Endothelial cell of umbilical vein (primary cell): ENCODE measurements around the gene SH3GL1. TPM values are rescaled to one million over a fixed set of nuclear protein-coding genes. Genes with fewer than 3 reads are reported as not detected.

Source experiments
- BruUV-seq: library from RNA; stranded (reverse); fragments of 400-500 nt; replicated peaks from 2 replicates; lab custom pipeline; 2021; lab: Mats Ljungman, UMichigan
- CTCF ChIA-PET: fragments of 300-600, 350-600 bp; sonication (Branson Sonifier 250); formaldehyde crosslinking; loops from one replicate; lab custom pipeline; 2021; ENCODE audit warnings: antibody characterized with exemption, inconsistent platforms; lab: Charles Lee
- POLR2A ChIA-PET: fragments of 300-600, 350-600 bp; sonication (Branson Sonifier 250); formaldehyde crosslinking; loops from one replicate; lab custom pipeline; 2021; ENCODE audit warnings: antibody characterized with exemption, inconsistent platforms; lab: Charles Lee
- DNase-seq: peaks from one replicate; pipeline ENCODE4 v3.0.0-alpha.2; 2011; ENCODE audit warnings: low read depth, low spot score
- FAIRE-seq: peaks from 2 replicates; lab custom pipeline; 2011; peaks lifted over from hg19 to GRCh38; lab: Jason Lieb, UNC
- H2AFZ ChIP-seq: 2 replicates; pipeline ENCODE4 v1.6.0; 2012; ENCODE audit warnings: low read depth, low read length, control low read depth, inconsistent platforms
- H3K27ac ChIP-seq: 2 replicates; pipeline ENCODE4 v1.5.1; 2011; ENCODE audit warnings: low read depth, mild to moderate bottlenecking, control low read depth, low read length, moderate library complexity; ENCODE audit not compliant: insufficient read depth
- H3K27me3 ChIP-seq, 2 experiments: 2 replicates each; pipeline versions ENCODE4 v1.6.0 to v1.6.1; 2011; ENCODE audit warnings: low read length in 2 of 2, mixed read lengths in 1 of 2; ENCODE audit not compliant: control insufficient read depth in 2 of 2, insufficient read depth in 2 of 2
- H3K36me3 ChIP-seq, 2 experiments: 2 replicates in 1 of 2; 3 replicates in 1 of 2; pipeline ENCODE4 v1.5.1; 2011; ENCODE audit warnings: low read length in 2 of 2, mild to moderate bottlenecking in 1 of 2, moderate library complexity in 1 of 2; ENCODE audit not compliant: control insufficient read depth in 2 of 2, insufficient read depth in 2 of 2; ENCODE audit errors: extremely low read depth in 1 of 2
- H3K4me1 ChIP-seq: 3 replicates; pipeline ENCODE4 v1.5.1; 2011; ENCODE audit warnings: mild to moderate bottlenecking, low read length; ENCODE audit not compliant: control insufficient read depth, insufficient read depth; ENCODE audit errors: extremely low read depth
- H3K4me2 ChIP-seq: 2 replicates; pipeline ENCODE4 v1.6.1; 2011; ENCODE audit warnings: low read length, control low read depth, mixed read lengths; ENCODE audit not compliant: insufficient read depth
- H3K4me3 ChIP-seq, 3 experiments: fragments of 200-600 bp in 1 of 3; sonication (generic), shearing (Covaris generic) in 1 of 3; replicated peaks in 1 of 3; 2 replicates each; pipeline ENCODE4 v1.5.1; 2011 to 2016; ENCODE audit warnings: control low read depth in 3 of 3, low read length in 3 of 3, mild to moderate bottlenecking in 2 of 3, inconsistent platforms in 1 of 3, low read depth in 1 of 3, moderate library complexity in 1 of 3; ENCODE audit not compliant: insufficient read depth in 1 of 3
- H3K79me2 ChIP-seq: 2 replicates; pipeline ENCODE4 v1.6.0; 2012; ENCODE audit warnings: low read length, inconsistent platforms; ENCODE audit not compliant: control insufficient read depth, insufficient read depth
- H3K9ac ChIP-seq: replicated peaks from 2 replicates; pipeline ENCODE3; 2011; ENCODE audit warnings: low read length, control low read depth; ENCODE audit not compliant: insufficient read depth; ENCODE audit errors: extremely low read depth
- H3K9me1 ChIP-seq: replicated peaks from 3 replicates; pipeline ENCODE4 v1.6.0; 2011; ENCODE audit warnings: mild to moderate bottlenecking, low read length; ENCODE audit not compliant: control insufficient read depth, insufficient read depth; ENCODE audit errors: extremely low read depth
- H3K9me3 ChIP-seq: replicated peaks from 2 replicates; pipeline ENCODE4 v1.5.1; 2012; ENCODE audit warnings: low read length, inconsistent platforms; ENCODE audit not compliant: control insufficient read depth, insufficient read depth
- H4K20me1 ChIP-seq: replicated peaks from 2 replicates; pipeline ENCODE3; 2011; ENCODE audit warnings: mild to moderate bottlenecking, low read length; ENCODE audit not compliant: control insufficient read depth, insufficient read depth; ENCODE audit errors: extremely low read depth
- CTCF ChIP-seq, 2 donors: IDR thresholded peaks; 1 replicate in 1 of 2; 2 replicates in 1 of 2; pipeline ENCODE4 v1.5.1; 2011; ENCODE audit warnings: low read length in 2 of 2, mild to moderate bottlenecking in 2 of 2, moderate library complexity in 2 of 2, control low read depth in 1 of 2, inconsistent platforms in 1 of 2, low read depth in 1 of 2; ENCODE audit not compliant: insufficient read depth in 1 of 2; ENCODE audit errors: extremely low read depth in 1 of 2
- FOS ChIP-seq: IDR thresholded peaks from 2 replicates; pipeline ENCODE4 v1.6.1; 2011; ENCODE audit warnings: mild to moderate bottlenecking, low read length, moderate library complexity, borderline replicate concordance; ENCODE audit not compliant: insufficient read depth
- GATA2 ChIP-seq: IDR thresholded peaks from 2 replicates; pipeline ENCODE4 v1.7.0; 2011; ENCODE audit warnings: low read depth, mild to moderate bottlenecking, moderate library complexity, mixed read lengths, low read length; ENCODE audit not compliant: insufficient read length, insufficient read depth
- JUN ChIP-seq: IDR thresholded peaks from 2 replicates; pipeline ENCODE4 v1.6.1; 2011; ENCODE audit warnings: borderline replicate concordance, low read depth; ENCODE audit not compliant: insufficient read length, insufficient read depth
- MAX ChIP-seq: IDR thresholded peaks from 2 replicates; pipeline ENCODE4 v1.6.1; 2011; ENCODE audit not compliant: insufficient read depth, insufficient read length
- MYC ChIP-seq: IDR thresholded peaks from one replicate; pipeline ENCODE4 v1.6.1; 2011; ENCODE audit warnings: mild to moderate bottlenecking, low read depth, low read length
- POLR2AphosphoS5 ChIP-seq: IDR thresholded peaks from 2 replicates; pipeline ENCODE4 v1.6.1; 2012; ENCODE audit warnings: low read depth, mild to moderate bottlenecking, control low read depth, low read length, moderate library complexity; ENCODE audit not compliant: insufficient read depth
- dilution Hi-C: fragments of 300-500 bp; cut with MboI; formaldehyde crosslinking; loops from one replicate; pipeline ENCODE4 v1.15.0; 2019; ENCODE audit warnings: low sequenced_read_pairs; ENCODE audit not compliant: extremely low pct_ligation_motif_present
- intact Hi-C: fragments of 100-400 bp; cut with micrococcal nuclease; formaldehyde crosslinking; loops from one replicate; pipeline ENCODE4 v1.10.0; 2022
- polyA plus RNA-seq, 4 experiments: library from polyadenylated mRNA; depleted of rRNA in 3 of 4; stranded (reverse) in 3 of 4; unstranded in 1 of 4; fragments of >200 nt; gene quantifications; 2 replicates each; pipeline versions ENCODE4 v1.2.1 to v1.2.3, GENCODE V29; 2011 to 2012; ENCODE audit warnings: missing spikeins in 1 of 4
- total RNA-seq: library from RNA; stranded (reverse); gene quantifications from 2 replicates; pipeline ENCODE4 v1.2.3, GENCODE V29; 2021

Gene SH3GL1
- total and polyA plus RNA-seq, 2 donors (not counting 3 experiments of a cell fraction or from before 2014, with no cell fraction given), result 143 to 145 TPM

GRCh38 chr19:4371247-4372164 lies 28.8 kb downstream of the SH3GL1 start:
- Histone ChIP-seq H3K27ac (no peak overlapping the region), H3K9ac (no peak overlapping the region), H3K4me2 (no peak overlapping the region), H3K4me1 (peaks cover 49% of the 10 kb centered on the region), H4K20me1 (no peaks in the 10 kb centered on the region), H3K9me1 (no peaks in the 10 kb centered on the region), H3K27me3 (no peaks in the 10 kb centered on the region), H3K9me3 (no peaks in the 10 kb centered on the region), H3K4me3 (no peak overlapping the region), H3K79me2 (peaks cover 88% of the 10 kb centered on the region), H2AFZ (no peak overlapping the region), H3K36me3 (peaks cover 0 to 14% of the 10 kb centered on the region in 2 experiments)
- no peak for FAIRE-seq
- TF ChIP-seq MAX (no peak), CTCF (IDR thresholded peaks at IDR 0.05; ENCODE audit: extremely low read depth in 1 of 2, insufficient read depth in 1 of 2, low read depth in 1 of 2, low read length in 2 of 2) (no peak), JUN (no peak), MYC (no peak), POLR2AphosphoS5 (no peak), GATA2 (no peak), FOS (no peak)
- ChIA-PET CTCF (interaction anchor here (1.0 to 2.4 kb wide), 3 partner anchors 19 to 29 kb away, joined by 5 to 43 read pairs (median 8); partner anchors contain the start of gene SH3GL1), POLR2A (no interaction called here)
- DNase-seq, result no peak
- dilution Hi-C loops (no loop called here), intact Hi-C loops (no loop called here)
- no TSS peak for BruUV-seq
